Measurements from ENCODE around the gene FAM180B.

The FAM180B gene

GRCh38 chr11:47616726-47617416 lies 30.4 kb downstream of the FAM180B start:
- no peak overlapping the region for H3K4me3 ChIP-seq (ENCODE audit: low read depth, low read length)
- peak; percentile 80 for DNase-seq (ENCODE audit: low read depth)
- TF ChIP-seq MAX (IDR thresholded peaks at IDR 0.05; ENCODE audit: low read depth, low read length) (no peak), MYC (IDR thresholded peaks at IDR 0.05; ENCODE audit: low read depth, low read length) (peak; percentile 45; the same call in 1 of the 2 replicates), POLR2A (IDR thresholded peaks at IDR 0.05; ENCODE audit: extremely low read depth, insufficient read length) (no peak), CTCF (IDR thresholded peaks at IDR 0.05; ENCODE audit: low read depth, low read length) (peak; percentile 91)

- no peak overlapping the region for H3K4me3 ChIP-seq (ENCODE audit: low read depth, low read length)
- TF ChIP-seq POLR2A (IDR thresholded peaks at IDR 0.05; ENCODE audit: extremely low read depth, insufficient read length) (no peak), CTCF (IDR thresholded peaks at IDR 0.05; ENCODE audit: low read depth, low read length) (no peak), MAX (IDR thresholded peaks at IDR 0.05; ENCODE audit: low read depth, low read length) (no peak), MYC (IDR thresholded peaks at IDR 0.05; ENCODE audit: low read depth, low read length) (no peak)
- no peak for DNase-seq (ENCODE audit: low read depth)
These were observed 30.9 kb downstream of the FAM180B start for GRCh38 chr11:47617417-47617809.

- no peak for DNase-seq (ENCODE audit: low read depth)
- TF ChIP-seq CTCF (IDR thresholded peaks at IDR 0.05; ENCODE audit: low read depth, low read length) = no peak
- TF ChIP-seq POLR2A (IDR thresholded peaks at IDR 0.05; ENCODE audit: extremely low read depth, insufficient read length) = no peak
- no peak overlapping the region for H3K4me3 ChIP-seq (ENCODE audit: low read depth, low read length)
These were observed 34.4 kb downstream of the FAM180B start for GRCh38 chr11:47620836-47621378.

GRCh38 chr11:47626234-47626633 lies 39.8 kb downstream of the FAM180B start:
- TF ChIP-seq CTCF (IDR thresholded peaks at IDR 0.05; ENCODE audit: low read depth, low read length) = no peak
- no peak for TF ChIP-seq MAX (IDR thresholded peaks at IDR 0.05; ENCODE audit: low read depth, low read length)
- TF ChIP-seq POLR2A (IDR thresholded peaks at IDR 0.05; ENCODE audit: extremely low read depth, insufficient read length) = no peak
- TF ChIP-seq MYC (IDR thresholded peaks at IDR 0.05; ENCODE audit: low read depth, low read length) = no peak
- no peak for DNase-seq (ENCODE audit: low read depth)
- H3K4me3 ChIP-seq (ENCODE audit: low read depth, low read length) = no peak overlapping the region

- DNase-seq (ENCODE audit: low read depth) = no peak
- TF ChIP-seq MYC (IDR thresholded peaks at IDR 0.05; ENCODE audit: low read depth, low read length) = no peak
- TF ChIP-seq POLR2A (IDR thresholded peaks at IDR 0.05; ENCODE audit: extremely low read depth, insufficient read length) = no peak
- TF ChIP-seq CTCF (IDR thresholded peaks at IDR 0.05; ENCODE audit: low read depth, low read length) = no peak
- TF ChIP-seq MAX (IDR thresholded peaks at IDR 0.05; ENCODE audit: low read depth, low read length) = no peak
- no peak overlapping the region for H3K4me3 ChIP-seq (ENCODE audit: low read depth, low read length)
These were observed 41.5 kb downstream of the FAM180B start for GRCh38 chr11:47628026-47628425.
